ENCODE measurements around the gene ANKS1B.
A peak's percentile ranks its signal among the peaks of the same experiment; 100 is the strongest.

Gene ANKS1B

GRCh38 chr12:98741196-98741555 lies 1243.6 kb downstream of the ANKS1B start:
- no peak for DNase-seq

GRCh38 chr12:98740751-98741150 lies 1244.0 kb downstream of the ANKS1B start:
- DNase-seq, result no peak

- DNase-seq, result no peak
These were observed 1246.2 kb downstream of the ANKS1B start for GRCh38 chr12:98738539-98738938.

GRCh38 chr12:98738002-98738401 lies 1246.7 kb downstream of the ANKS1B start:
- no peak for DNase-seq

- no peak for DNase-seq
These were observed 1247.4 kb downstream of the ANKS1B start for GRCh38 chr12:98737322-98737712.

- DNase-seq, result no peak
These were observed 1248.1 kb downstream of the ANKS1B start for GRCh38 chr12:98736352-98737321.

GRCh38 chr12:98735821-98736220 lies 1248.9 kb downstream of the ANKS1B start:
- no peak for DNase-seq

GRCh38 chr12:98733667-98734350 lies 1250.9 kb downstream of the ANKS1B start:
- DNase-seq, result no peak

- no peak for DNase-seq
These were observed 1254.3 kb downstream of the ANKS1B start for GRCh38 chr12:98730412-98730811.

- no peak for DNase-seq
These were observed 1257.5 kb downstream of the ANKS1B start for GRCh38 chr12:98727196-98727595.

- DNase-seq, result peak in 1 of 2 experiments; percentile 54
These were observed 1259.1 kb downstream of the ANKS1B start for GRCh38 chr12:98725476-98726247.

- no peak for DNase-seq
These were observed 1260.2 kb downstream of the ANKS1B start for GRCh38 chr12:98724384-98725155.

GRCh38 chr12:98721204-98721702 lies 1263.5 kb downstream of the ANKS1B start:
- DNase-seq, result no peak

GRCh38 chr12:98719515-98720504 lies 1264.9 kb downstream of the ANKS1B start:
- no peak for DNase-seq

- DNase-seq, result no peak
These were observed 1270.3 kb downstream of the ANKS1B start for GRCh38 chr12:98714426-98714825.

GRCh38 chr12:98709022-98709421 lies 1275.7 kb downstream of the ANKS1B start:
- DNase-seq, result no peak

GRCh38 chr12:98701166-98701565 lies 1283.6 kb downstream of the ANKS1B start:
- DNase-seq, result peak in 1 of 2 experiments; percentile 23

GRCh38 chr12:98699586-98699985 lies 1285.2 kb downstream of the ANKS1B start:
- DNase-seq, result no peak

- peak in 1 of 2 experiments; percentile 68 for DNase-seq
These were observed 1285.9 kb downstream of the ANKS1B start for GRCh38 chr12:98698603-98699463.

- DNase-seq, result no peak
These were observed 1287.5 kb downstream of the ANKS1B start for GRCh38 chr12:98697209-98697608.
